K562 (cell line): ENCODE data around the gene SARS1. TPM values are rescaled to one million over a fixed set of nuclear protein-coding genes. Genes with fewer than 3 reads are reported as not detected.
A peak's percentile ranks its signal among the peaks of the same experiment; 100 is the strongest.

Experiments used
- ARID4B ChIP-seq: sonication (generic); formaldehyde crosslinking; IDR thresholded peaks from 2 replicates; pipeline ENCODE4 v1.8.0; 2022; ENCODE audit warnings: mild to moderate bottlenecking, missing genetic modification reagents
- CC2D1A ChIP-seq: fragments of 450-650 bp; IDR thresholded peaks from 2 replicates; pipeline ENCODE4 v1.6.1; 2017; ENCODE audit warnings: mild to moderate bottlenecking
- DMBX1 ChIP-seq: fragments of 250-450 bp; sonication (Bioruptor Pico); IDR thresholded peaks from 2 replicates; pipeline ENCODE4 v1.8.0; 2022; ENCODE audit warnings: inconsistent platforms, mild to moderate bottlenecking, moderate library complexity, borderline replicate concordance
- FOSL1 ChIP-seq: fragments of 200-800 bp; sonication (Bioruptor generic); conservative IDR thresholded peaks from 2 replicates; pipeline ENCODE4 v1.6.1; 2016; ENCODE audit warnings: missing genetic modification characterization, missing compliant biosample characterization
- HNRNPUL1 ChIP-seq: fragments of 200-400 bp; formaldehyde crosslinking; IDR thresholded peaks from 2 replicates; pipeline ENCODE4 v1.6.1; 2017; ENCODE audit warnings: low read length
- MAFK ChIP-seq: IDR thresholded peaks from 2 replicates; pipeline ENCODE4 v1.6.1; 2011; ENCODE audit warnings: low read length, improper control_type of control experiment
- NCOA2 ChIP-seq, 2 experiments: fragments of 450-650 bp; IDR thresholded peaks; 2 replicates each; pipeline ENCODE4 v1.6.1; 2018; ENCODE audit warnings: mild to moderate bottlenecking in 2 of 2, moderate library complexity in 1 of 2; ENCODE audit not compliant: partially characterized antibody in 2 of 2
- PYGO2 ChIP-seq: fragments of 450-650 bp; IDR thresholded peaks from 2 replicates; pipeline ENCODE4 v1.6.1; 2016; ENCODE audit warnings: mild to moderate bottlenecking, missing genetic modification characterization, moderate library complexity, missing compliant biosample characterization
- RBM14 ChIP-seq: fragments of 200-400 bp; formaldehyde crosslinking; IDR thresholded peaks from 2 replicates; pipeline ENCODE4 v1.6.1; 2018; ENCODE audit warnings: low read depth, mild to moderate bottlenecking, low read length, moderate library complexity, borderline replicate concordance; ENCODE audit not compliant: insufficient read depth
- REST ChIP-seq, 2 experiments: fragments of 450-650 bp; formaldehyde crosslinking in 1 of 2; IDR thresholded peaks; 2 replicates each; pipeline versions ENCODE4 v1.4.0 to v1.6.1; 2014 to 2020; ENCODE audit warnings: mild to moderate bottlenecking in 2 of 2, borderline replicate concordance in 1 of 2, low read depth in 1 of 2
- SFPQ ChIP-seq: fragments of 200-400 bp; formaldehyde crosslinking; IDR thresholded peaks from 2 replicates; pipeline ENCODE4 v1.6.1; 2017; ENCODE audit warnings: mild to moderate bottlenecking, low read depth, low read length, moderate library complexity
- SP1 ChIP-seq: sonication (generic); formaldehyde crosslinking; IDR thresholded peaks from 2 replicates; pipeline ENCODE4 v1.8.1; 2022; ENCODE audit warnings: mild to moderate bottlenecking, missing genetic modification reagents
- ZBTB17 ChIP-seq: fragments of 450-650 bp; formaldehyde crosslinking; IDR thresholded peaks from 2 replicates; pipeline ENCODE4 v1.4.0; 2020; ENCODE audit warnings: mild to moderate bottlenecking
- ZNF785 ChIP-seq: fragments of 250-450 bp; sonication (Bioruptor Pico); IDR thresholded peaks from 2 replicates; pipeline ENCODE4 v1.4.0; 2020; ENCODE audit warnings: mild to moderate bottlenecking
- polyA plus RNA-seq, 8 experiments: library from polyadenylated mRNA; depleted of rRNA in 4 of 8; stranded (reverse) in 5 of 8; unstranded in 3 of 8; fragments of >200 nt; fragmentation: Nextera tagmentation in 2 of 8; fragmentation: Illumina TruSeq in 1 of 8; extraction: Ambion mirVana in 2 of 8; extraction: Trizol in 1 of 8; gene quantifications; 2 replicates each; pipeline versions ENCODE4 v1.2.1 to v1.2.3, GENCODE V29; 2011 to 2014; ENCODE audit warnings: inconsistent platforms in 1 of 8, missing spikeins in 1 of 8
- total RNA-seq, 7 experiments: library from RNA; depleted of rRNA in 6 of 7; stranded (reverse); fragments of >200 nt in 6 of 7; fragmentation: Illumina TruSeq in 2 of 7; extraction: Trizol in 2 of 7; gene quantifications; 2 replicates each; pipeline versions ENCODE4 v1.2.1 to v1.2.3, GENCODE V29; 2011 to 2021; ENCODE audit warnings: low replicate concordance in 1 of 7

SARS1 gene
- total and polyA plus RNA-seq, 9 of the 15 experiments (the other 6 are each of a cell fraction or from before 2014, with no cell fraction given), result 221 to 623 (median 254) TPM

GRCh38 chr1:109216662-109217061 is 2.9 kb downstream of the SARS1 start (continued):
- peak; percentile 90 for TF ChIP-seq FOSL1 (tag)
- TF ChIP-seq NCOA2 (IDR thresholded peaks at IDR 0.05; ENCODE audit: partially characterized antibody in 2 of 2), result no peak
- no peak for TF ChIP-seq SFPQ
- no peak for TF ChIP-seq ZBTB17 (CRISPR knock-in tag)
- no peak; the same call in 1 of the 2 replicates for TF ChIP-seq CC2D1A
- TF ChIP-seq REST (IDR thresholded peaks at IDR 0.05; ENCODE audit: borderline replicate concordance), result no peak
- TF ChIP-seq REST (CRISPR knock-in tag; IDR thresholded peaks at IDR 0.05; ENCODE audit: low read depth), result no peak
- TF ChIP-seq PYGO2 (tag), result no peak
- TF ChIP-seq HNRNPUL1, result no peak
- TF ChIP-seq DMBX1 (CRISPR knock-in tag), result peak; percentile 69
- no peak for TF ChIP-seq ZNF785
- no peak for TF ChIP-seq RBM14
- no peak for TF ChIP-seq SP1 (CRISPR knock-in tag)
- TF ChIP-seq MAFK, result no peak
- TF ChIP-seq ARID4B (CRISPR knock-in tag), result no peak
